Kidney epithelial cell (primary cell): ENCODE results near the gene SUGCT. TPM values are rescaled to one million over a fixed set of nuclear protein-coding genes. Genes with fewer than 3 reads are reported as not detected.

Source experiments
- DNase-seq: peaks from one replicate; pipeline ENCODE4 v3.0.0-alpha.2; 2010; ENCODE audit warnings: low read depth
- H3K27me3 ChIP-seq: 2 replicates; pipeline ENCODE4 v1.6.0; 2011; ENCODE audit warnings: low read length; ENCODE audit not compliant: control insufficient read depth, insufficient read depth
- H3K36me3 ChIP-seq: 2 replicates; pipeline ENCODE4 v1.5.1; 2011; ENCODE audit warnings: low read length; ENCODE audit not compliant: control insufficient read depth, insufficient read depth
- H3K4me3 ChIP-seq: 2 replicates; pipeline ENCODE4 v1.5.1; 2011; ENCODE audit warnings: low read depth, mild to moderate bottlenecking, control low read depth, low read length
- CTCF ChIP-seq: IDR thresholded peaks from 2 replicates; pipeline ENCODE4 v1.5.1; 2011; ENCODE audit warnings: mild to moderate bottlenecking, moderate library complexity, low read length, control low read depth, inconsistent platforms; ENCODE audit not compliant: insufficient read depth, poor library complexity, severe bottlenecking
- total RNA-seq: library from RNA; depleted of rRNA; stranded (reverse); fragments of >200 nt; gene quantifications from 2 replicates; pipeline ENCODE4 v1.2.3, GENCODE V29; 2015

The SUGCT gene
- total RNA-seq, 1 donor from 2014 or later, result 4.0 TPM

GRCh38 chr7:40519009-40519408 lies 384.2 kb downstream of the SUGCT start:
- no peak for TF ChIP-seq CTCF
- no peaks in the 10 kb centered on the region for H3K36me3 ChIP-seq
- H3K27me3 ChIP-seq, result no peaks in the 10 kb centered on the region
- DNase-seq, result no peak
- no peak overlapping the region for H3K4me3 ChIP-seq

GRCh38 chr7:40520986-40521738 lies 386.4 kb downstream of the SUGCT start:
- no peak for TF ChIP-seq CTCF
- no peaks in the 10 kb centered on the region for H3K36me3 ChIP-seq
- DNase-seq, result no peak
- no peaks in the 10 kb centered on the region for H3K27me3 ChIP-seq
- no peak overlapping the region for H3K4me3 ChIP-seq

- no peak for DNase-seq
- Histone ChIP-seq H3K4me3 (no peak overlapping the region), H3K36me3 (no peaks in the 10 kb centered on the region), H3K27me3 (no peaks in the 10 kb centered on the region)
- no peak for TF ChIP-seq CTCF
These were observed 391.0 kb downstream of the SUGCT start for GRCh38 chr7:40525764-40526163.

- Histone ChIP-seq H3K36me3 (no peaks in the 10 kb centered on the region), H3K27me3 (no peaks in the 10 kb centered on the region), H3K4me3 (no peak overlapping the region)
- DNase-seq, result no peak
- TF ChIP-seq CTCF, result no peak
These were observed 392.3 kb downstream of the SUGCT start for GRCh38 chr7:40526951-40527715.

- Histone ChIP-seq H3K27me3 (no peaks in the 10 kb centered on the region), H3K36me3 (no peaks in the 10 kb centered on the region), H3K4me3 (no peak overlapping the region)
- no peak for DNase-seq
- TF ChIP-seq CTCF, result no peak
These were observed 392.9 kb downstream of the SUGCT start for GRCh38 chr7:40527723-40528122.
